Sigmoid colon (tissue), 7 donors: ENCODE data around the gene FLRT1. TPM values are rescaled to one million over a fixed set of nuclear protein-coding genes. Genes with fewer than 3 reads are reported as not detected.

Experiments
- DNase-seq: peaks from one replicate; pipeline ENCODE4 v3.0.0-alpha.2; 2019
- H3K27ac ChIP-seq, 4 donors: fragments of 200-600 bp; sonication (generic); one replicate each; pipeline ENCODE4 v1.5.1; 2016 to 2019; ENCODE audit warnings: mild to moderate bottlenecking in 1 of 4
- H3K27me3 ChIP-seq, 3 donors: fragments of 200-600 bp; sonication (generic); one replicate each; pipeline ENCODE4 v1.5.1; 2019; ENCODE audit warnings: mild to moderate bottlenecking in 1 of 3
- H3K36me3 ChIP-seq, 4 donors: fragments of 200-600 bp; sonication (generic); one replicate each; pipeline ENCODE4 v1.5.1; 2016 to 2019
- H3K4me1 ChIP-seq, 4 donors: fragments of 200-600 bp; sonication (generic); one replicate each; pipeline ENCODE4 v1.5.1; 2017 to 2019
- H3K4me3 ChIP-seq, 4 donors: fragments of 200-600 bp; sonication (generic); one replicate each; pipeline ENCODE4 v1.5.1; 2017 to 2019; ENCODE audit warnings: mild to moderate bottlenecking in 2 of 4, moderate library complexity in 1 of 4
- H3K9me3 ChIP-seq, 4 donors: fragments of 200-600 bp in 3 of 4; sonication (generic) in 3 of 4; one replicate each; pipeline versions ENCODE4 v1.5.1 to v1.6.1; 2013 to 2019
- EP300 ChIP-seq, 4 donors: sonication (generic); formaldehyde crosslinking; IDR thresholded peaks; one replicate each; pipeline ENCODE4 v1.6.1; 2017; ENCODE audit warnings: antibody characterized with exemption in 4 of 4
- POLR2A ChIP-seq, 2 donors: fragments of 450-650 bp; IDR thresholded peaks; one replicate each; pipeline ENCODE4 v1.6.1; 2016; ENCODE audit warnings: antibody characterized with exemption in 2 of 2, mild to moderate bottlenecking in 2 of 2, moderate library complexity in 2 of 2
- POLR2AphosphoS5 ChIP-seq, 4 donors: sonication (generic); formaldehyde crosslinking; IDR thresholded peaks; one replicate each; pipeline ENCODE4 v1.6.1; 2017; ENCODE audit warnings: antibody characterized with exemption in 4 of 4
- WGBS, 2 donors: extraction: QIAGEN DNeasy Blood & Tissue Kit; methylation state at CpG; one replicate each; pipeline ENCODE4 v1.1.7; 2013; 5-methylcytosine and 5-hydroxymethylcytosine counted together
- intact Hi-C: fragments of 100-400 bp; cut with DNase I; formaldehyde crosslinking; loops from one replicate; pipeline ENCODE4 v1.15.1; 2023
- polyA plus RNA-seq, 3 donors: library from polyadenylated mRNA; stranded (reverse); fragments of 200-250 nt; gene quantifications; one replicate each; pipeline ENCODE4 v1.2.3, GENCODE V29; 2013
- total RNA-seq, 4 donors: library from RNA; depleted of rRNA; stranded (reverse); fragments of >200 nt; gene quantifications; one replicate each; pipeline ENCODE4 v1.1.0, GENCODE V29; 2016
- TF ChIP-seq, protein P1 (sequence below), 4 experiments: fragments of 450-650 bp in 3 of 4; fragments of 200-600 bp in 1 of 4; IDR thresholded peaks; one replicate each; pipeline ENCODE4 v1.5.1; 2016 to 2019; ENCODE audit warnings: antibody characterized with exemption in 4 of 4, mild to moderate bottlenecking in 3 of 4, moderate library complexity in 2 of 4
- donor health status: healthy with polysubstance abuse.
- donor health status: Bipolar disorder and iron deficiency.
- donor health status: healthy.

FLRT1 gene
- total and polyA plus RNA-seq, 7 donors = 0.66 to 6.9 (median 2.9) TPM; not detected in 2

DNA sequence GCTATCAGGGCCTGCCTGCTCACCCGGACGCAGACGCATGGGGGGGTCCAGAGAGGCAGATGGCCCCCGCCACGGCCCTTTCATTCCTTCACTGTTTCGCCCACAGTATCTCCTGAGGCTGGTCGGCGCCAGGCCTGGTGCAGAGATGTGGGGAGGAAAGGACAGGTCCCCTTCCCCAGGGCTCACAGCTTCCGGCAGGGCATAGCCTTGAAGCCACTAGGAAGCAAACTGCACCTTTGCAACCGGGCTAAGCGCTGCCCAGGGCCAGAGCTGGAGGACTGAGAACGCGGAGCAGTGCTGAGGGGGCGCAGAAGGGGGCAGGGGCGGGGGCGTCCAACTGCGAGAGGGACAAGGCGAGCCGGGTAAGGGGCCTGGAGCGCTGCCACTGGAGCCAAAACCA is 20.2 kb upstream of the FLRT1 start:
- H3K27me3 ChIP-seq = no peaks in the 10 kb centered on the region
- no peak overlapping the region for H3K4me3 ChIP-seq
- 90 to 92% methylated on average over 20 of the region's 20 CpGs for WGBS, 2 donors
- DNase-seq = no peak
- H3K27ac ChIP-seq = no peak overlapping the region
- no peaks in the 10 kb centered on the region for H3K9me3 ChIP-seq
- no peaks in the 10 kb centered on the region for H3K36me3 ChIP-seq
- no peaks in the 10 kb centered on the region for H3K4me1 ChIP-seq
- intact Hi-C loops = no loop called here
- TF ChIP-seq, protein P1, sequence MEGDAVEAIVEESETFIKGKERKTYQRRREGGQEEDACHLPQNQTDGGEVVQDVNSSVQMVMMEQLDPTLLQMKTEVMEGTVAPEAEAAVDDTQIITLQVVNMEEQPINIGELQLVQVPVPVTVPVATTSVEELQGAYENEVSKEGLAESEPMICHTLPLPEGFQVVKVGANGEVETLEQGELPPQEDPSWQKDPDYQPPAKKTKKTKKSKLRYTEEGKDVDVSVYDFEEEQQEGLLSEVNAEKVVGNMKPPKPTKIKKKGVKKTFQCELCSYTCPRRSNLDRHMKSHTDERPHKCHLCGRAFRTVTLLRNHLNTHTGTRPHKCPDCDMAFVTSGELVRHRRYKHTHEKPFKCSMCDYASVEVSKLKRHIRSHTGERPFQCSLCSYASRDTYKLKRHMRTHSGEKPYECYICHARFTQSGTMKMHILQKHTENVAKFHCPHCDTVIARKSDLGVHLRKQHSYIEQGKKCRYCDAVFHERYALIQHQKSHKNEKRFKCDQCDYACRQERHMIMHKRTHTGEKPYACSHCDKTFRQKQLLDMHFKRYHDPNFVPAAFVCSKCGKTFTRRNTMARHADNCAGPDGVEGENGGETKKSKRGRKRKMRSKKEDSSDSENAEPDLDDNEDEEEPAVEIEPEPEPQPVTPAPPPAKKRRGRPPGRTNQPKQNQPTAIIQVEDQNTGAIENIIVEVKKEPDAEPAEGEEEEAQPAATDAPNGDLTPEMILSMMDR (IDR thresholded peaks at IDR 0.05) = no peak
- TF ChIP-seq EP300 (IDR thresholded peaks at IDR 0.05) (no peak), POLR2AphosphoS5 (IDR thresholded peaks at IDR 0.05) (no peak), POLR2A (IDR thresholded peaks at IDR 0.05) (no peak)

GRCh38 chr11:64015935-64016845 is 19.5 kb upstream of the FLRT1 start:
- Histone ChIP-seq H3K4me3 (no peak overlapping the region), H3K9me3 (no peaks in the 10 kb centered on the region), H3K27ac (no peak overlapping the region), H3K27me3 (no peaks in the 10 kb centered on the region), H3K36me3 (no peaks in the 10 kb centered on the region), H3K4me1 (no peaks in the 10 kb centered on the region)
- DNase-seq = no peak
- TF ChIP-seq POLR2A (IDR thresholded peaks at IDR 0.05) = no peak
- WGBS, 2 donors = 93 to 94% methylated on average over 35 of the region's 35 CpGs
- intact Hi-C loops = no loop called here

- TF ChIP-seq POLR2A (IDR thresholded peaks at IDR 0.05) = no peak
- TF ChIP-seq, protein P1 (IDR thresholded peaks at IDR 0.05) = no peak
- no peak for TF ChIP-seq EP300 (IDR thresholded peaks at IDR 0.05)
- TF ChIP-seq POLR2AphosphoS5 (IDR thresholded peaks at IDR 0.05) = no peak
Observed at GRCh38 chr11:64017945-64018224, 17.8 kb upstream of the FLRT1 start.

DNA sequence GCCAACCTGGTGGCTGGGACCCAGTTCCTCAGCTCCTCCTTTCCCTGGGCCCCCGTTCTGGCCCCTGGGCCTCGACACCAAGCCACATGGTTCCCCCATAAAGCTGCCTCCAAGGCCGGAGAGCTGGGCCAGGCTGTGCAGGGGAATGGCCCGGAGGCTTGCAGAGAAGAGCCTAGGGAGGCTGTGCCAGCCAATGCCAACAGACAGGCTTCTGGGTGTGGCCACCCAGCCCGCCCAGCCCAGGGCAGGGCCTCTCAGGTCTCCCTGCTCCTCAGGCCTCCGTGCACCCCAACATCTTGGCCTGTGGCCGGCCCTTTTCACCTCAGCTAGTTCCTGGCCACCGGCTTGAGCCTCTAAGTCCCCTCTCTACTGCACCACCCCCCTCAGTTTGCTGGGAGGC is 17.4 kb upstream of the FLRT1 start:
- no peak overlapping the region for H3K4me3 ChIP-seq
- DNase-seq = no peak
- H3K27me3 ChIP-seq = no peaks in the 10 kb centered on the region
- intact Hi-C loops = no loop called here
- H3K36me3 ChIP-seq = no peaks in the 10 kb centered on the region
- H3K27ac ChIP-seq = no peak overlapping the region
- no peaks in the 10 kb centered on the region for H3K9me3 ChIP-seq
- H3K4me1 ChIP-seq = no peaks in the 10 kb centered on the region
- no peak for TF ChIP-seq EP300 (IDR thresholded peaks at IDR 0.05)
- TF ChIP-seq POLR2A (IDR thresholded peaks at IDR 0.05) = no peak
- TF ChIP-seq POLR2AphosphoS5 (IDR thresholded peaks at IDR 0.05) = no peak
- TF ChIP-seq, protein P1 (IDR thresholded peaks at IDR 0.05) = no peak
- 21 to 75% methylated on average over 8 of the region's 8 CpGs for WGBS, 2 donors

More at GRCh38 chr11:64017945-64018224, 17.8 kb upstream of the FLRT1 start:
- H3K27ac ChIP-seq = no peak overlapping the region
- H3K36me3 ChIP-seq = no peaks in the 10 kb centered on the region
- H3K4me1 ChIP-seq = no peaks in the 10 kb centered on the region
- DNase-seq = no peak
- no peaks in the 10 kb centered on the region for H3K9me3 ChIP-seq
- intact Hi-C loops = no loop called here
- WGBS, 2 donors = 47 to 93% methylated on average over 7 of the region's 7 CpGs
- no peak overlapping the region for H3K4me3 ChIP-seq
- no peaks in the 10 kb centered on the region for H3K27me3 ChIP-seq

- DNase-seq = no peak
- no peaks in the 10 kb centered on the region for H3K9me3 ChIP-seq
- 69 to 87% methylated on average over 27 of the region's 27 CpGs for WGBS, 2 donors
- H3K27ac ChIP-seq = no peak overlapping the region
- H3K4me1 ChIP-seq = no peaks in the 10 kb centered on the region
- intact Hi-C loops = no loop called here
- TF ChIP-seq POLR2AphosphoS5 (IDR thresholded peaks at IDR 0.05) (no peak), POLR2A (IDR thresholded peaks at IDR 0.05) (no peak), EP300 (IDR thresholded peaks at IDR 0.05) (no peak)
- TF ChIP-seq, protein P1 (IDR thresholded peaks at IDR 0.05) = no peak
- no peaks in the 10 kb centered on the region for H3K27me3 ChIP-seq
- H3K36me3 ChIP-seq = no peaks in the 10 kb centered on the region
- no peak overlapping the region for H3K4me3 ChIP-seq
Observed at GRCh38 chr11:64019106-64020037, 16.4 kb upstream of the FLRT1 start.
